Measurements from ENCODE around the gene CEACAM7. TPM values are rescaled to one million over a fixed set of nuclear protein-coding genes. Genes with fewer than 3 reads are reported as not detected.

The CEACAM7 gene
- total RNA-seq, 4 donors from 2014 or later = 1.3 TPM; not detected in 3

GRCh38 chr19:41714598-41714997 lies 26.5 kb upstream of the CEACAM7 start:
- TF ChIP-seq CTCF (IDR thresholded peaks at IDR 0.05; ENCODE audit: low read depth) = no peak

- TF ChIP-seq CTCF (IDR thresholded peaks at IDR 0.05; ENCODE audit: low read depth) = no peak
Observed at GRCh38 chr19:41711376-41712261, 23.5 kb upstream of the CEACAM7 start.

GRCh38 chr19:41709951-41710645 lies 22.0 kb upstream of the CEACAM7 start:
- TF ChIP-seq CTCF (IDR thresholded peaks at IDR 0.05; ENCODE audit: low read depth) = no peak

GRCh38 chr19:41708481-41708880 lies 20.4 kb upstream of the CEACAM7 start, which contains the start of gene CEACAM5:
Gene CEACAM5, plus strand, starts transcription at chr19:41708626. Its CDS starts 106 bp downstream, at chr19:41708732.
- TF ChIP-seq CTCF (IDR thresholded peaks at IDR 0.05; ENCODE audit: low read depth) = no peak

- TF ChIP-seq CTCF (IDR thresholded peaks at IDR 0.05; ENCODE audit: low read depth) = no peak
Observed at GRCh38 chr19:41707871-41708371, 19.9 kb upstream of the CEACAM7 start.

GRCh38 chr19:41707502-41707812 lies 19.4 kb upstream of the CEACAM7 start:
- no peak for TF ChIP-seq CTCF (IDR thresholded peaks at IDR 0.05; ENCODE audit: low read depth)
